Heart left ventricle (tissue), 16 donors: ENCODE results near the gene ARMH3. TPM values are rescaled to one million over a fixed set of nuclear protein-coding genes. Genes with fewer than 3 reads are reported as not detected.

ENCODE experiments used
- ATAC-seq, 4 donors: fragments of 200-7000 bp; cut with Tn5 transposase; one replicate each; pipeline ENCODE4 v1.9.1; 2020 to 2022; ENCODE audit warnings: moderate library complexity in 4 of 4, mild to moderate bottlenecking in 3 of 4, moderate number of reproducible peaks in 1 of 4
- DNase-seq, 5 donors: peaks; one replicate each; pipeline ENCODE4 v3.0.0-alpha.2; 2020
- H3K27ac ChIP-seq, 12 donors: fragments of 200-600 bp; sonication (generic) in 4 of 12; one replicate each; pipeline versions ENCODE4 v1.5.0 to v1.8.0; 2016 to 2022; ENCODE audit warnings: mild to moderate bottlenecking in 2 of 12
- H3K27me3 ChIP-seq, 9 donors: fragments of 200-600 bp; sonication (generic) in 2 of 9; one replicate each; pipeline versions ENCODE4 v1.5.1 to v1.8.0; 2016 to 2022; ENCODE audit warnings: mild to moderate bottlenecking in 3 of 9
- H3K36me3 ChIP-seq, 9 donors: fragments of 200-600 bp; sonication (generic) in 2 of 9; one replicate each; pipeline versions ENCODE4 v1.5.0 to v1.8.0; 2018 to 2022; ENCODE audit warnings: mild to moderate bottlenecking in 2 of 9
- H3K4me1 ChIP-seq, 12 donors: fragments of 200-600 bp; sonication (generic) in 4 of 12; one replicate each; pipeline versions ENCODE4 v1.5.0 to v1.8.0; 2016 to 2022; ENCODE audit warnings: mild to moderate bottlenecking in 3 of 12
- H3K4me3 ChIP-seq, 12 donors: fragments of 200-600 bp; sonication (generic) in 4 of 12; one replicate each; pipeline versions ENCODE4 v1.5.0 to v1.8.0; 2017 to 2022; ENCODE audit warnings: mild to moderate bottlenecking in 9 of 12, moderate library complexity in 4 of 12
- H3K9me3 ChIP-seq, 12 donors: fragments of 200-600 bp; sonication (generic) in 4 of 12; one replicate each; pipeline versions ENCODE4 v1.5.0 to v1.8.0; 2016 to 2022; ENCODE audit warnings: mild to moderate bottlenecking in 1 of 12
- POLR2A ChIP-seq, 2 donors: fragments of 450-650 bp; IDR thresholded peaks; one replicate each; pipeline ENCODE4 v1.6.1; 2017; ENCODE audit warnings: antibody characterized with exemption in 2 of 2, mild to moderate bottlenecking in 2 of 2, moderate library complexity in 2 of 2
- WGBS, 4 donors: extraction: QIAGEN DNeasy Blood & Tissue Kit in 2 of 4; methylation state at CpG; one replicate each; pipeline versions ENCODE4 v1.1.5 to v1.1.7; 2013 to 2018; 5-methylcytosine and 5-hydroxymethylcytosine counted together
- intact Hi-C, 10 donors: fragments of 100-400 bp; cut with DNase I; formaldehyde crosslinking; loops; one replicate each; pipeline versions ENCODE4 v1.11.1 to v1.14.2; 2022
- polyA plus RNA-seq, 2 donors: library from polyadenylated mRNA; stranded (reverse); fragments of 200-250 nt; gene quantifications; one replicate each; pipeline ENCODE4 v1.2.3, GENCODE V29; 2013
- total RNA-seq, 9 donors: library from RNA; depleted of rRNA in 2 of 9; stranded (reverse); fragments of >200 nt in 2 of 9; fragmentation: NEBNext Ultra II Directional in 3 of 9; extraction: Animal tissue kit (Norgen Biotek cat#: 25700) in 3 of 9; gene quantifications; one replicate each; pipeline versions ENCODE4 v1.1.0 to v1.2.4, GENCODE V29; 2016 to 2023
- TF ChIP-seq, protein P1 (sequence below), 12 donors: fragments of 200-600 bp; sonication (generic) in 4 of 12; IDR thresholded peaks; one replicate each; pipeline versions ENCODE4 v1.5.0 to v1.8.0; 2018 to 2022; ENCODE audit warnings: antibody characterized with exemption in 12 of 12, mild to moderate bottlenecking in 5 of 12
- donor health status: ischemic (EF 13 %, LVEDD 7.1; RV severe dilation, severe dysfunction).
- donor health status: healthy with polysubstance abuse.
- donor health status: DM: no; HTN: yes; CAD: no.
- donor health status: DM: no; HTN: no; CAD: no.
- donor health status: ischemic (EF 25% LVEDD 6.9; RV normal size, moderate dysfunction).
- donor health status: ischemic (EF 25% LVEDD 5.7; RV mildly dilated, moderate dysfunction).
- donor health status: healthy.
- donor health status: DM: yes; HTN: yes; CAD: no.
- donor health status: ischemic (EF 35%, LVEDD 5.7; RV mildly dilated, moderate dysfunction).
- donor health status: nonischemic (EF 11% LVEDD 7.7; RV severe dilation, severe dysfunction).
- donor health status: DM: yes; HTN: yes; CAD: no.
- donor health status: PGD.
- donor health status: ischemic (EF 29% LVEDD 5.4; RV normal size, mild dysfunction).
- donor health status: nonischemic (EF 23%, LVEDD 6.1; RV moderate dilation, normal function).

The ARMH3 gene
- total and polyA plus RNA-seq, 11 donors: 28.5 to 84.2 (median 43.9) TPM

DNA sequence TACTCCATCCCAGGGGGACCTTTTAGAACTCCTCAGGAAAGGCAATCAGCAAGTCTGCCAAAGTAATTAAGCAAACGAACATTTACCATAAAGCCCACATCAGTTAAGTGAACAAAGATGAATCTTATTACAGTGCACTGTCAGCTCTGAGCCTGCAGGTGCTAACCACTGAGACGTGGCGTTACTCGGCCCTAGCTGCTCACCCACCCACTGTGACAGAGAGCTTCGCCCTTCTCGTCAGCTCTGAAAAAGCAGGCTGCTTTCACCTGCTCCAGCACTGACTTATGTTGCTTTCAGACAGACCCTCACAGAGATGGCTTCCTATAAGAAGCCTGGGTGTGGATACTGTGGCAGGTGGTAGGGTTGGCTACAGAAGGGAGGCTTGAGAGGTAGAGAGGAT is 154.6 kb downstream of the ARMH3 start:
- no peak for ATAC-seq
- WGBS, 4 donors: 68 to 74% (median 71%) methylated on average over 6 of the region's 6 CpGs
- peaks cover 0 to 60% (median 18%) of the 10 kb centered on the region in 12 donors for H3K4me1 ChIP-seq

DNA sequence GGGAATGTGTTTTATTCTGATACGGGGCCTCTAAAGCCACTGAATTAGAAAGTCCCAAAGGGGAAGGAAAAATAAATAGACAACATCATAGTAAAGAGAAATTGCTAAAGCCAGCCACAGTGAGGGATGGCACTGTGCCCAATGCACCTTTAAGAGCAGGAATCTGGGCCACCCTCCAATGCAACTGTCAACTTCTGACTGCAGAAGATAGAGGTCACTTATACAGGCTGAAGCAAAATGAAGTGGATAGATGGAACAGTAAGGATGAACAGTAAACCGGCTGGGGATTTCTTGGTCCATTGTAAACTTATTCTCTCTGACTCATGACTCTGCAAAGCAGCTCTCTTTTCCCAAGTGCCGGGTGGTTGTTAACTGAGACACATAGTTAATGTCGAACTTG is 158.3 kb downstream of the ARMH3 start:
- no peaks in the 10 kb centered on the region for H3K27me3 ChIP-seq
- peak in 2 of 5 donors; percentile 38 to 51 for DNase-seq
- intact Hi-C loops: loop anchor here in 3 of 10 donors (5.0 to 10.0 kb wide), 2 partner anchors 67 to 70 kb away; no protein-coding TSS in a partner anchor
- peaks cover 0 to 12% (median 0%) of the 10 kb centered on the region in 9 donors for H3K36me3 ChIP-seq
- H3K9me3 ChIP-seq: no peaks in the 10 kb centered on the region
- no peak for TF ChIP-seq POLR2A (IDR thresholded peaks at IDR 0.05)
- TF ChIP-seq, protein P1, sequence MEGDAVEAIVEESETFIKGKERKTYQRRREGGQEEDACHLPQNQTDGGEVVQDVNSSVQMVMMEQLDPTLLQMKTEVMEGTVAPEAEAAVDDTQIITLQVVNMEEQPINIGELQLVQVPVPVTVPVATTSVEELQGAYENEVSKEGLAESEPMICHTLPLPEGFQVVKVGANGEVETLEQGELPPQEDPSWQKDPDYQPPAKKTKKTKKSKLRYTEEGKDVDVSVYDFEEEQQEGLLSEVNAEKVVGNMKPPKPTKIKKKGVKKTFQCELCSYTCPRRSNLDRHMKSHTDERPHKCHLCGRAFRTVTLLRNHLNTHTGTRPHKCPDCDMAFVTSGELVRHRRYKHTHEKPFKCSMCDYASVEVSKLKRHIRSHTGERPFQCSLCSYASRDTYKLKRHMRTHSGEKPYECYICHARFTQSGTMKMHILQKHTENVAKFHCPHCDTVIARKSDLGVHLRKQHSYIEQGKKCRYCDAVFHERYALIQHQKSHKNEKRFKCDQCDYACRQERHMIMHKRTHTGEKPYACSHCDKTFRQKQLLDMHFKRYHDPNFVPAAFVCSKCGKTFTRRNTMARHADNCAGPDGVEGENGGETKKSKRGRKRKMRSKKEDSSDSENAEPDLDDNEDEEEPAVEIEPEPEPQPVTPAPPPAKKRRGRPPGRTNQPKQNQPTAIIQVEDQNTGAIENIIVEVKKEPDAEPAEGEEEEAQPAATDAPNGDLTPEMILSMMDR (IDR thresholded peaks at IDR 0.05): no peak
- H3K27ac ChIP-seq: peak overlapping the region in 7 of 12 donors; percentile 10 to 39 (median 28)
- peaks cover 0 to 73% (median 13%) of the 10 kb centered on the region in 12 donors for H3K4me1 ChIP-seq
- peak in 3 of 4 donors; percentile 54 to 61 (median 59) for ATAC-seq
- 45 to 51% (median 46%) methylated on average over 4 of the region's 4 CpGs for WGBS, 4 donors
- H3K4me3 ChIP-seq: no peak overlapping the region

More for the DNA sequence above, 154.6 kb downstream of the ARMH3 start:
- TF ChIP-seq, protein P1 (IDR thresholded peaks at IDR 0.05): no peak
- TF ChIP-seq POLR2A (IDR thresholded peaks at IDR 0.05): no peak
- H3K4me3 ChIP-seq: no peak overlapping the region
- H3K27ac ChIP-seq: no peak overlapping the region
- DNase-seq: no peak
- no peaks in the 10 kb centered on the region for H3K9me3 ChIP-seq
- H3K27me3 ChIP-seq: no peaks in the 10 kb centered on the region
- intact Hi-C loops: loop anchor here in 1 of 10 donors (5.0 kb wide), 1 partner anchor 36 kb away; no protein-coding TSS in a partner anchor
- peaks cover 0 to 27% (median 3%) of the 10 kb centered on the region in 9 donors for H3K36me3 ChIP-seq

DNA sequence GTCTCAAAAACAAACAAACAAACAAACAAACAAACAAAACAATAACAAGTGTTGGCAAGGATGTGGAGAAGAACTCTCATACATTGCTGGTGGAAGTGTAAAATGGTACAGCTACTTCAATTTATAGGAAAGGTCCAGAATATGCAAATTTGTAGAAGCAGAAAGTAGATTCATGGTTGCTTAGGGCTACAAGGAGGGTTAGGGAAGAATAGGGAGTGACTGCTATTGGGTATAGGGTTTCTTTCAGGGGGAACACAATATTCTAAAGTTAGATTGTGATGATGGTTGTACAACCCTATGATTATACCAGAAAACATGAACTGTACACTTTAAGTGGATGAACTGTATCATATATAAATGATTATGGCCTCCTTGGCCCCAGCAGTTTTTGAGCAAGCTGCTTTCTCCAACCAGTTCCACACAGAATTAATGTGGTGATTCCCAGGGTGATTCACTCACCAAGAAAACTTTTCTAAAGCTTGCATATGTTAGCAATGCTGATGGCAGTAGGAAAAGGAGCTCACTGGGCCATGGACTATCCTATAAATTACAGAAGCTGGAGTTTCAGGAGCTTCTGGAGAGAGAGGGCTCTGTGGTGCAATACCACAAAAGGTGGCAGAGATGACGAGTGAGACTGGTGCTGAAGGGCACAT is 159.6 kb downstream of the ARMH3 start:
- H3K4me3 ChIP-seq: no peak overlapping the region
- H3K9me3 ChIP-seq: no peaks in the 10 kb centered on the region
- ATAC-seq (peak in 1 of 4 donors; percentile 14), DNase-seq (no peak)
- H3K36me3 ChIP-seq: peaks cover 0 to 8% (median 0%) of the 10 kb centered on the region in 9 donors
- no peak for TF ChIP-seq POLR2A (IDR thresholded peaks at IDR 0.05)
- TF ChIP-seq, protein P1 (IDR thresholded peaks at IDR 0.05): no peak
- intact Hi-C loops: loop anchor here in 3 of 10 donors (5.0 to 10.0 kb wide), 2 partner anchors 68 to 71 kb away; no protein-coding TSS in a partner anchor
- peaks cover 0 to 70% (median 13%) of the 10 kb centered on the region in 12 donors for H3K4me1 ChIP-seq
- peak overlapping the region in 6 of 12 donors; percentile 1 to 36 (median 22) for H3K27ac ChIP-seq
- no peaks in the 10 kb centered on the region for H3K27me3 ChIP-seq
- WGBS, 4 donors: 40 to 81% (median 74%) methylated on average over 1 of the region's 1 CpG

- TF ChIP-seq, protein P1 (IDR thresholded peaks at IDR 0.05): no peak
- no peak for TF ChIP-seq POLR2A (IDR thresholded peaks at IDR 0.05)
- intact Hi-C loops: loop anchor here in 3 of 10 donors (5.0 to 10.0 kb wide), 2 partner anchors 69 to 72 kb away; no protein-coding TSS in a partner anchor
- H3K4me1 ChIP-seq: peaks cover 0 to 65% (median 13%) of the 10 kb centered on the region in 12 donors
- DNase-seq (no peak), ATAC-seq (no peak)
- H3K36me3 ChIP-seq: peaks cover 0 to 2% (median 0%) of the 10 kb centered on the region in 9 donors
- H3K9me3 ChIP-seq: no peaks in the 10 kb centered on the region
- H3K27me3 ChIP-seq: no peaks in the 10 kb centered on the region
- WGBS, 4 donors: 96 to 98% (median 97%) methylated on average over 4 of the region's 4 CpGs
- H3K27ac ChIP-seq: peak overlapping the region in 3 of 12 donors; percentile 24 to 78 (median 66)
- H3K4me3 ChIP-seq: no peak overlapping the region
These were observed 160.2 kb downstream of the ARMH3 start for GRCh38 chr10:101895781-101896180.
